Astrocyte (in vitro differentiated cells and primary cell): ENCODE data around the gene DCST1. TPM values are rescaled to one million over a fixed set of nuclear protein-coding genes. Genes with fewer than 3 reads are reported as not detected.

Experiments
- DNase-seq: peaks from one replicate; pipeline ENCODE4 v3.0.0-alpha.2; 2010; ENCODE audit warnings: low read depth
- FAIRE-seq: peaks from 2 replicates; lab custom pipeline; 2011; peaks lifted over from hg19 to GRCh38; lab: Jason Lieb, UNC
- H2AFZ ChIP-seq: 2 replicates; pipeline ENCODE4 v1.6.0; 2012; ENCODE audit warnings: low read depth, low read length, inconsistent platforms
- H3K27ac ChIP-seq: 2 replicates; pipeline ENCODE4 v1.5.1; 2011; ENCODE audit warnings: low read depth, low read length, inconsistent platforms
- H3K27me3 ChIP-seq: 2 replicates; pipeline ENCODE4 v1.6.0; 2011; ENCODE audit warnings: low read length, inconsistent platforms; ENCODE audit not compliant: insufficient read depth
- H3K36me3 ChIP-seq: 2 replicates; pipeline ENCODE4 v1.5.1; 2011; ENCODE audit warnings: low read length, inconsistent platforms; ENCODE audit not compliant: insufficient read depth
- H3K4me1 ChIP-seq: 2 replicates; pipeline ENCODE4 v1.5.1; 2011; ENCODE audit warnings: low read length, inconsistent platforms; ENCODE audit not compliant: insufficient read depth
- H3K4me2 ChIP-seq: 2 replicates; pipeline ENCODE4 v1.6.0; 2012; ENCODE audit warnings: low read length, inconsistent platforms
- H3K4me3 ChIP-seq: 2 replicates; pipeline ENCODE4 v1.5.1; 2011; ENCODE audit warnings: low read depth, mild to moderate bottlenecking, low read length, inconsistent platforms; ENCODE audit not compliant: insufficient read depth
- H3K79me2 ChIP-seq: 2 replicates; pipeline ENCODE4 v1.6.0; 2012; ENCODE audit warnings: mild to moderate bottlenecking, low read length, inconsistent platforms; ENCODE audit not compliant: insufficient read depth
- H3K9ac ChIP-seq: 2 replicates; pipeline ENCODE4 v1.6.0; 2012; ENCODE audit warnings: mild to moderate bottlenecking, low read length, inconsistent platforms
- H3K9me3 ChIP-seq: 2 replicates; pipeline ENCODE4 v1.5.1; 2012; ENCODE audit warnings: low read depth, mild to moderate bottlenecking, low read length, inconsistent platforms; ENCODE audit not compliant: insufficient read depth
- H4K20me1 ChIP-seq: 2 replicates; pipeline ENCODE4 v1.6.0; 2012; ENCODE audit warnings: low read length, inconsistent platforms; ENCODE audit not compliant: insufficient read depth
- H3K27ac Mint-ChIP-seq: one replicate; pipeline ENCODE4 v1.8.0; 2021; ENCODE audit warnings: mild to moderate bottlenecking, mixed read lengths; ENCODE audit not compliant: unreplicated experiment
- H3K27me3 Mint-ChIP-seq: one replicate; pipeline ENCODE4 v1.8.0; 2021; ENCODE audit warnings: low read depth, mixed read lengths; ENCODE audit not compliant: unreplicated experiment
- H3K36me3 Mint-ChIP-seq: one replicate; pipeline ENCODE4 v1.8.0; 2021; ENCODE audit warnings: low read depth, mixed read lengths; ENCODE audit not compliant: unreplicated experiment
- H3K4me1 Mint-ChIP-seq: one replicate; pipeline ENCODE4 v1.8.0; 2021; ENCODE audit warnings: low read depth, mixed read lengths; ENCODE audit not compliant: unreplicated experiment
- H3K4me3 Mint-ChIP-seq: one replicate; pipeline ENCODE4 v1.8.0; 2021; ENCODE audit warnings: mild to moderate bottlenecking, moderate library complexity, mixed read lengths; ENCODE audit not compliant: unreplicated experiment
- H3K9me3 Mint-ChIP-seq: one replicate; pipeline ENCODE4 v1.8.0; 2021; ENCODE audit warnings: mild to moderate bottlenecking, mixed read lengths; ENCODE audit not compliant: unreplicated experiment
- CTCF ChIP-seq: IDR thresholded peaks from 2 replicates; pipeline ENCODE4 v1.5.1; 2011; ENCODE audit warnings: low read depth, mild to moderate bottlenecking, inconsistent platforms, low read length, moderate library complexity; ENCODE audit not compliant: insufficient read depth
- EZH2 ChIP-seq: IDR thresholded peaks from 2 replicates; pipeline ENCODE4 v1.6.1; 2012; ENCODE audit warnings: mild to moderate bottlenecking, low read length, inconsistent platforms; ENCODE audit not compliant: insufficient read depth
- total RNA-seq: library from RNA; stranded (reverse); gene quantifications from 2 replicates; pipeline ENCODE4 v1.2.1, GENCODE V29; 2021

DCST1 gene
- total RNA-seq, 1 donor from 2014 or later: not detected

DNA sequence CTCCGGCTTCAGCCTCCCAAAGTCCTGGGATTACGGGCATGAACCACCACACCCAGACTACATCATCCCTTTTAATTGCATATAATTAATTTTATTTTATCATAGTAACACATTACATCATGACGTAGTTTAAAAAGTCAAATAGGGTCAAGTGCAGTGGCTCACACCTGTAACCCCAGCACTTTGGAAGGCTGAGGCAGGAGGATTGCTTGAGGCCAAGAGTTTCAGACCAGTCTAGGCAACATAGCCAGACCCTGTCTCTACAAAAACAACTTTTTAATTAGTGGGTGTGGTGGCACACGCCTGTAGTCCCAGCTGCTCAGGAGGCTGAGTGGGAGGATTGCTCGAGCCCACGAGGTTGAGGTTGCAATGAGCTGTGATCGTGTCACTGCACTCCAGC is 65.7 kb downstream of the DCST1 start:
- no peak for TF ChIP-seq EZH2
- no peak for TF ChIP-seq CTCF
- H3K4me2 ChIP-seq: no peak overlapping the region
- FAIRE-seq (no peak), DNase-seq (no peak)
- H3K9me3 Mint-ChIP-seq: no peaks in the 10 kb centered on the region
- H3K9ac ChIP-seq: no peak overlapping the region
- peaks cover 1% of the 10 kb centered on the region for H3K4me1 Mint-ChIP-seq
- no peak overlapping the region for H3K4me3 Mint-ChIP-seq
- H3K4me3 ChIP-seq: no peak overlapping the region
- H3K36me3 ChIP-seq: no peaks in the 10 kb centered on the region
- no peaks in the 10 kb centered on the region for H3K79me2 ChIP-seq
- no peak overlapping the region for H3K27ac ChIP-seq
- H3K4me1 ChIP-seq: no peaks in the 10 kb centered on the region
- H3K27me3 ChIP-seq: peaks cover 17% of the 10 kb centered on the region
- no peaks in the 10 kb centered on the region for H3K36me3 Mint-ChIP-seq
- no peak overlapping the region for H3K27ac Mint-ChIP-seq
- no peak overlapping the region for H2AFZ ChIP-seq
- no peaks in the 10 kb centered on the region for H3K9me3 ChIP-seq
- H3K27me3 Mint-ChIP-seq: no peaks in the 10 kb centered on the region
- H4K20me1 ChIP-seq: no peaks in the 10 kb centered on the region

Other genes with a start within 250 kb of the DCST1 start
- gene KCNN3, start 163.5 kb upstream of the DCST1 start, total RNA-seq: 0.46 and 0.66 TPM in 2 replicates
- gene PMVK, start 97.1 kb upstream of the DCST1 start, total RNA-seq: 15.5 and 15.6 TPM in 2 replicates
- gene PBXIP1, start 77.7 kb upstream of the DCST1 start, total RNA-seq: 89.2 and 96.4 TPM in 2 replicates
- gene PYGO2, start 72.0 kb upstream of the DCST1 start, total RNA-seq: 20.0 and 21.8 TPM in 2 replicates
- 391 and 397 TPM in 2 replicates for gene SHC1, start 63.1 kb upstream of the DCST1 start, total RNA-seq
- 36.5 and 37.9 TPM in 2 replicates for gene CKS1B, start 59.1 kb upstream of the DCST1 start, total RNA-seq
- 46.6 and 51.5 TPM in 2 replicates for gene FLAD1, start 50.5 kb upstream of the DCST1 start, total RNA-seq
- 0.99 TPM in 1 of 2 replicates, not detected in the other for gene LENEP, start 40.2 kb upstream of the DCST1 start, total RNA-seq
- gene ZBTB7B, start 31.0 kb upstream of the DCST1 start, total RNA-seq: 46.1 and 47.5 TPM in 2 replicates
- gene DCST2, start within 50 bp of the DCST1 start, total RNA-seq: 0.34 and 0.36 TPM in 2 replicates
- 66.8 and 68.3 TPM in 2 replicates for gene ADAM15, start 17.5 kb downstream of the DCST1 start, total RNA-seq
- 11.8 TPM in 2 replicates for gene EFNA4, start 29.9 kb downstream of the DCST1 start, total RNA-seq
- 2.9 and 3.4 TPM in 2 replicates for gene EFNA3, start 45.0 kb downstream of the DCST1 start, total RNA-seq
- gene EFNA1, start 94.1 kb downstream of the DCST1 start, total RNA-seq: 11.3 and 16.4 TPM in 2 replicates
- 22.8 and 25.4 TPM in 2 replicates for gene SLC50A1, start 102.0 kb downstream of the DCST1 start, total RNA-seq
- gene DPM3, start 106.7 kb downstream of the DCST1 start, total RNA-seq: 31.0 and 36.2 TPM in 2 replicates
- 161 TPM in 2 replicates for gene KRTCAP2, start 139.5 kb downstream of the DCST1 start, total RNA-seq
- gene TRIM46, start 140.0 kb downstream of the DCST1 start, total RNA-seq: 13.2 and 13.6 TPM in 2 replicates
- gene THBS3, start 174.1 kb downstream of the DCST1 start, total RNA-seq: 153 and 162 TPM in 2 replicates
- 39.8 and 41.8 TPM in 2 replicates for gene MTX1, start 174.9 kb downstream of the DCST1 start, total RNA-seq
- gene ENTREP3, start 221.7 kb downstream of the DCST1 start, total RNA-seq: 51.1 and 51.7 TPM in 2 replicates
- 68.9 and 70.3 TPM in 2 replicates for gene SCAMP3, start 228.5 kb downstream of the DCST1 start, total RNA-seq
- gene CLK2, start 239.7 kb downstream of the DCST1 start, total RNA-seq: 31.7 and 36.1 TPM in 2 replicates
- 3.4 and 3.6 TPM in 2 replicates for gene HCN3, start 243.6 kb downstream of the DCST1 start, total RNA-seq